ENCODE results near the gene HPF1. TPM values are rescaled to one million over a fixed set of nuclear protein-coding genes. Genes with fewer than 3 reads are reported as not detected.

HPF1 gene
- total and polyA plus RNA-seq, 9 donors = 24.3 to 34.8 (median 30.0) TPM

- Histone ChIP-seq H3K9me3 (replicated peaks; ENCODE audit: control insufficient read depth, low read depth, low read length) (no peaks in the 10 kb centered on the region), H3K4me3 (ENCODE audit: low read length) (no peak overlapping the region), H3K4me1 (ENCODE audit: control insufficient read depth, insufficient read depth, low read length) (no peaks in the 10 kb centered on the region), H3K27me3 (ENCODE audit: control insufficient read depth, insufficient read depth, low read length) (no peaks in the 10 kb centered on the region), H3K36me3 (ENCODE audit: control insufficient read depth, insufficient read depth, low read length) (peaks cover 12% of the 10 kb centered on the region), H3K27ac (ENCODE audit: low read length) (no peak overlapping the region)
- no CpG with 5 or more reads among the region's 1 CpG for WGBS (ENCODE audit: insufficient coverage)
- DNase-seq = no peak
Observed at GRCh38 chr4:169716677-169717076, 41.1 kb downstream of the HPF1 start.

GRCh38 chr4:169715826-169716225 is 41.9 kb downstream of the HPF1 start:
- H3K27me3 ChIP-seq (ENCODE audit: control insufficient read depth, insufficient read depth, low read length) = no peaks in the 10 kb centered on the region
- no CpG with 5 or more reads among the region's 2 CpGs for WGBS (ENCODE audit: insufficient coverage)
- DNase-seq = peak; percentile 51
- H3K9me3 ChIP-seq (replicated peaks; ENCODE audit: control insufficient read depth, low read depth, low read length) = no peaks in the 10 kb centered on the region
- peak overlapping the region; percentile 24 for H3K27ac ChIP-seq (ENCODE audit: low read length)
- no peak overlapping the region for H3K4me3 ChIP-seq (ENCODE audit: low read length)
- H3K36me3 ChIP-seq (ENCODE audit: control insufficient read depth, insufficient read depth, low read length) = peaks cover 12% of the 10 kb centered on the region
- H3K4me1 ChIP-seq (ENCODE audit: control insufficient read depth, insufficient read depth, low read length) = no peaks in the 10 kb centered on the region

- Histone ChIP-seq H3K4me3 (ENCODE audit: low read length) (no peak overlapping the region), H3K36me3 (ENCODE audit: control insufficient read depth, insufficient read depth, low read length) (peaks cover 16% of the 10 kb centered on the region), H3K4me1 (ENCODE audit: control insufficient read depth, insufficient read depth, low read length) (no peaks in the 10 kb centered on the region), H3K9me3 (replicated peaks; ENCODE audit: control insufficient read depth, low read depth, low read length) (no peaks in the 10 kb centered on the region), H3K27me3 (ENCODE audit: control insufficient read depth, insufficient read depth, low read length) (no peaks in the 10 kb centered on the region), H3K27ac (ENCODE audit: low read length) (no peak overlapping the region)
- peak; percentile 15 for DNase-seq
- no CpG with 5 or more reads among the region's 2 CpGs for WGBS (ENCODE audit: insufficient coverage)
Observed at GRCh38 chr4:169707958-169708643, 49.6 kb downstream of the HPF1 start.

GRCh38 chr4:169698331-169698730 is 59.4 kb downstream of the HPF1 start:
- H3K4me3 ChIP-seq (ENCODE audit: low read length) = no peak overlapping the region
- no peak overlapping the region for H3K27ac ChIP-seq (ENCODE audit: low read length)
- no peaks in the 10 kb centered on the region for H3K4me1 ChIP-seq (ENCODE audit: control insufficient read depth, insufficient read depth, low read length)
- no peaks in the 10 kb centered on the region for H3K27me3 ChIP-seq (ENCODE audit: control insufficient read depth, insufficient read depth, low read length)
- 83% methylated on average over 1 of the region's 5 CpGs for whole genome bisulfite sequencing (ENCODE audit: insufficient coverage)
- peaks cover 23% of the 10 kb centered on the region for H3K36me3 ChIP-seq (ENCODE audit: control insufficient read depth, insufficient read depth, low read length)
- no peak for DNase-seq
- no peaks in the 10 kb centered on the region for H3K9me3 ChIP-seq (replicated peaks; ENCODE audit: control insufficient read depth, low read depth, low read length)

- no peaks in the 10 kb centered on the region for H3K27me3 ChIP-seq (ENCODE audit: control insufficient read depth, insufficient read depth, low read length)
- no peaks in the 10 kb centered on the region for H3K9me3 ChIP-seq (replicated peaks; ENCODE audit: control insufficient read depth, low read depth, low read length)
- H3K36me3 ChIP-seq (ENCODE audit: control insufficient read depth, insufficient read depth, low read length) = peaks cover 2% of the 10 kb centered on the region
- 87% methylated on average over 4 of the region's 5 CpGs for WGBS (ENCODE audit: insufficient coverage)
- no peak for DNase-seq
- no peak overlapping the region for H3K27ac ChIP-seq (ENCODE audit: low read length)
- no peak overlapping the region for H3K4me3 ChIP-seq (ENCODE audit: low read length)
- H3K4me1 ChIP-seq (ENCODE audit: control insufficient read depth, insufficient read depth, low read length) = no peaks in the 10 kb centered on the region
Observed at GRCh38 chr4:169690787-169691186, 67.0 kb downstream of the HPF1 start.

GRCh38 chr4:169689681-169690080 is 68.1 kb downstream of the HPF1 start:
- no peak overlapping the region for H3K27ac ChIP-seq (ENCODE audit: low read length)
- H3K9me3 ChIP-seq (replicated peaks; ENCODE audit: control insufficient read depth, low read depth, low read length) = no peaks in the 10 kb centered on the region
- no peaks in the 10 kb centered on the region for H3K27me3 ChIP-seq (ENCODE audit: control insufficient read depth, insufficient read depth, low read length)
- no peak for DNase-seq
- H3K4me1 ChIP-seq (ENCODE audit: control insufficient read depth, insufficient read depth, low read length) = no peaks in the 10 kb centered on the region
- H3K4me3 ChIP-seq (ENCODE audit: low read length) = no peak overlapping the region
- WGBS (ENCODE audit: insufficient coverage) = 100% methylated on average over 1 of the region's 1 CpG
- peaks cover 2% of the 10 kb centered on the region for H3K36me3 ChIP-seq (ENCODE audit: control insufficient read depth, insufficient read depth, low read length)

- Histone ChIP-seq H3K4me3 (ENCODE audit: low read length) (no peak overlapping the region), H3K27ac (ENCODE audit: low read length) (no peak overlapping the region), H3K36me3 (ENCODE audit: control insufficient read depth, insufficient read depth, low read length) (peaks cover 6% of the 10 kb centered on the region), H3K9me3 (replicated peaks; ENCODE audit: control insufficient read depth, low read depth, low read length) (no peaks in the 10 kb centered on the region), H3K4me1 (ENCODE audit: control insufficient read depth, insufficient read depth, low read length) (no peaks in the 10 kb centered on the region), H3K27me3 (ENCODE audit: control insufficient read depth, insufficient read depth, low read length) (no peaks in the 10 kb centered on the region)
- no CpG with 5 or more reads among the region's 4 CpGs for WGBS (ENCODE audit: insufficient coverage)
- no peak for DNase-seq
Observed at GRCh38 chr4:169682372-169683047, 75.2 kb downstream of the HPF1 start.

Other genes with a start within 250 kb of the HPF1 start
- gene NEK1, start 145.4 kb downstream of the HPF1 start, total RNA-seq = 12.3 TPM
- gene NEK1, start 145.4 kb downstream of the HPF1 start, polyA plus RNA-seq (ENCODE audit: insufficient read depth in 1 of 8, insufficient read length in 8 of 8, low replicate concordance in 1 of 8) = 10 to 100 TPM in 7 of 8 donors, 1 to 10 TPM in 1; 9.6 to 14.7 (median 11.7) TPM
- gene CLCN3, start 137.4 kb downstream of the HPF1 start, total RNA-seq = 22.5 TPM
- gene CLCN3, start 137.4 kb downstream of the HPF1 start, polyA plus RNA-seq (ENCODE audit: insufficient read depth in 1 of 8, insufficient read length in 8 of 8, low replicate concordance in 1 of 8) = 10 to 100 TPM; 22.5 to 33.9 (median 27.5) TPM

All from muscle of leg (tissue), 11 donors.